HG02884 (cell line): ENCODE measurements around the gene C1orf21.

ENCODE experiments used
- ATAC-seq: cut with Tn5 transposase; IDR thresholded peaks from one replicate; pipeline ENCODE4 v1.9.1; 2021; ENCODE audit warnings: mild to moderate bottlenecking, moderate library complexity; ENCODE audit not compliant: unreplicated experiment

C1orf21 gene

GRCh38 chr1:184509105-184509504 lies 122.3 kb downstream of the C1orf21 start:
- ATAC-seq = no peak

DNA sequence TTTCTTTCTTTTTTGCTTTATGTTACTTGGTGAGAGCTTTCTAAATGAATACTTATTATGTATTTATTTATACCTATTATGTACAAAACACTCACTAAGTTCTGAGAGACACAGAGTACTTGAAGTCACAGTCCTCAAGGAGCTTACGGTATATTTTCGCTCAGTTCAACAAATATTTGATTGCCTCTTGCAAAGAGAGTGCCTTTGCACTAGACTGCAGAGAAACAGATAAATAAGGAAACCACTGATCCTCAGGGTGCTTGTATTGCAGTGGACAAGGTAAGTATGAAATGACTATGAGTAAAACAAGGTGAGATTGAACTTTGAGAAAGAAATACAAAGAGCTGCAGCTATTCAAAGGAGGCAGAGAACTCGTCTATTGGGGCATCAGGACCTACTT lies 123.3 kb downstream of the C1orf21 start:
- no peak for ATAC-seq

DNA sequence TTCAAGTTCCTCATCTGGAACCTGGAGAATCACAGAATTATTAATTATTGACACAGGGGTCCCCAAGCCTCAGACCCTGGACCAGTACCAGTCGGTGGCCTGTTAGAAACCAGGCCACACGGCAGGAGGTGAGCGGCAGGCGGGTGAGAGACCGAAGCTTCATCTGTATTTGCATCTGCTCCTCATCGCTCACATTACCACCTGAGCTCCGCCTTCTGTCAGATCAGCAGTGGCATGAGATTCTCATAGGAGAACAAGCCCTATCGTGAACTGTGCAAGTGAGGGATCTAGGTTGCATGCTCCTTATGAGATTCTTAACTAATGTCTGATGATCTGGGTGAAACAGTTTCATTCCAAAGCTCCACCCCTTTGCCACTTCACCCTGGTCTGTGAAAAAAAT lies 125.9 kb downstream of the C1orf21 start:
- no peak for ATAC-seq

GRCh38 chr1:184513421-184513820 lies 126.6 kb downstream of the C1orf21 start:
- ATAC-seq = no peak

DNA sequence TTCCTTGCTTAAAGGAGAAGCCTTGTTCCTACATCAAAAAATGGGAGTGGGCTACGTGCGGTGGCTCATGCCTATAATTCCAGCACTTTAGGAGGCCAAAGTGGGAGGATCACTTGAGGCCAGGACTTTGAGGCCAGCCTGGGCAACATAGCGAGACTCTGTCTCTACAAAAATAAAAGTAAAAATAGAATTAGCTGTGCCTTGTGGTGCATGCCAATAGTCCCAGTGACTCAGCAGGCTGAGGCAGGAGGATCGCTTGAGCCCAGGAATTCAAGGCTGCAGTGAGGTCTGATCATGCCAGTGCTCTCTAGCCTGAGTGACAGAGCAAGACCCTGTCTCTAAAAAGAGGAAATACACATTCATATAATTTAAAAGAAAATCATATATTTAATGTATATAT lies 127.1 kb downstream of the C1orf21 start:
- ATAC-seq = no peak

GRCh38 chr1:184514447-184514846 lies 127.6 kb downstream of the C1orf21 start:
- ATAC-seq = no peak

DNA sequence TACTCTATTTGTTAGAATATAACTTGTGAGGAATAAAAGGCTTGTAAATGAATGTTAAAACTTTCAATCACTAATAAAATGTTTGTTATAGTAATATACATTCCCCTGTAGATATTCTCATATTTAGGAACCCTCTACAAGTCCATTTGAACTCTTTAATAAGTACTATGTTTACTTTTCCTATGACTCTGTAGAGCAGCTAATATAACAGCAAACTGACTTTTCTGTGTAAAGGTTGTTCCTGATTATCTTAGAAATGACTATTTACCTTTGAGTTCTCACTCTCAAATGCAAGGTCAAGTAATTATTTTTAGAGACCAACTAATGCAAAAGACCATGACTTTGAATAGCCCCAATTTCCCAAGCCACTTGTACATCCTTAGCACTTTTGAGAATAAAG lies 130.3 kb downstream of the C1orf21 start:
- ATAC-seq = no peak

- ATAC-seq = no peak
Observed at GRCh38 chr1:184518736-184519357, 132.0 kb downstream of the C1orf21 start.

DNA sequence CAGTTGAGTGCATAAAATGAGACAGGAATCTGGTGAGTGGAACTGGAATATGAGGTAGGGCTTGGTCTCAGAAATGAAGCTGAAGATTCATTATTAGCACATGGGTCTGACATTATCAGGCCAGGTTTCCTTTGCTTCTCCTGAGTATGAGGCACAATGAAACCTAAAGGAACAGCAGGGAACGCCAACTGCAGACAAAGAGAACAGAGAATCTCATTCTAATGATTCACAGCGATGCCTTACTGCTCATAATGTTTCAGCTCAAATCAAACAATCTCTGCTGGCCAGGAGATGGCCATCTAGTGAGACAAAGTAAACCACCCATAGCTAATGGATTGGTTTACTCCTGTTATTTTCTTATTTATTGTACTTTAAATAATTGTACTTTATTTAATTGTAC lies 133.5 kb downstream of the C1orf21 start:
- no peak for ATAC-seq

DNA sequence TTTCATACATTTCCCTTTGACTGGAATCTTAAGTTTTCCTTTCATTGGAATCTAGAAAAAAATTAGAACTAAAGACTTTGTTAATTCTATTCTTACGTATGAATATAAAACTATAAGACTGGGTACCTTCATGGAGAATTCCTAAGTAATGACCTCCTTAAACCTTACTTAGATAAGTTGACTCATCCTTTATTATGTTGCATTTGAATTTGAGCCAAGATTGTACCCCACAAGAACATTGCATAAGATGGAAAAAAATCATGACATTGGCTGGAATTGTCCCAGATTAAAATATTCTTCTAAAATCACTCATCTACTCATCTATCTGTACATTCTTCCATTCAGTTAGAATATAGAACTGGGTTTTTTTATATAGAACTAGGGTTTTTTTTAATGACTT lies 137.4 kb downstream of the C1orf21 start:
- no peak for ATAC-seq

DNA sequence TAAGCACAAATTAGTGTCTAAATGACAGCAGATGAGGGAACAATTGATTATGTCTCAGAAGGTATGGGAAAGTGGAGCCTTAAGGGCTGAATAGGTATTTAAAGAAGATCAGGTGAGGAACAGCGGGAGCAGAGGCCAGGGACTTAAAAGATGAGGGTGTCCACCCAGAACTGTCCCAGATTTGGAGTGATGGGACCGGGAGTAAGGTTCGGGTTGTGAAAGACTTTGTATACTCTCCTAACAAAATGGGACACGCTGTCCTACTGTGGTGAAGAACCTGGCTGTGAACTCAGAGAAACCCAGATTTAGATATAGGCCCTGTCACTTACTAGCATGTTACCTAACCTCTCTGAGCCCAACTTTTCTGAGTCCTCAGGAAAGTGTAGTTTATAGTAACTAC lies 140.6 kb downstream of the C1orf21 start:
- no peak for ATAC-seq

DNA sequence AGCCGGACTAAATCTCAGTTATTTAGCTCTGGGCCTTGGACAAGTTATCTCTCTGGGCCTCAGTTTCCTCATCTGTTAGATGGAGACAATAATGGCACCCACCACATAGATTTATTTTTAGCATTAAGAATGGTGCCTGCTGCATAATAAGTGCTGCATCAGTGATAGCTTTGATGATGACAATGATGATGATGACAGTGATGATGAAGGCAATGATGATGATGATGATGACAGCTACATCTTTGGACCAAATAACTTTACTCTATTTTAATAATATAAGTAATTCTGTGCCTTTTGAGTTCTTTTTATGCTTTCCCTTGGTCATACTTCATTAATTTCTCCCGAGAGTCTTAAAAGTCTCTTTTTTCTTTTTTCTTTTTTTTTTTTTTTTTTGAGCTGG lies 143.4 kb downstream of the C1orf21 start:
- ATAC-seq = no peak

DNA sequence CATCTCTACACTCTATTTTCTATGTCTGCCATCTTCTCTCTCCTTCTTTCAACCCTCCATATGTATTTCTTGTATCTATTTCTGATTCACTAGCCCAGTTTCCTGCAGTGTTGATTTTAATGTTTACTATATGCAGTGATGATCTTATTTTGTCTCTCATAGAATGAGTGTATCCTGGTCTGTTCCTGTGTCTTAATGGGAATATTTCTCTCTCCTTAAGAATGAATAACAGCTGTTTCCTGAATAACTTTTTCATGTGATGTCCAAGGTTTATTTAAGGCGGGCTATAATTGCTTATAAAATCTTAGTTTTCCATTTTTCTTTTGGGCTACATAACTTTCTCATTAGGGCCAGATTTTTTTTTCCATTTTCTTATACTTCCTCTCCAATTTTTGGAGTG lies 144.5 kb downstream of the C1orf21 start:
- ATAC-seq = no peak

DNA sequence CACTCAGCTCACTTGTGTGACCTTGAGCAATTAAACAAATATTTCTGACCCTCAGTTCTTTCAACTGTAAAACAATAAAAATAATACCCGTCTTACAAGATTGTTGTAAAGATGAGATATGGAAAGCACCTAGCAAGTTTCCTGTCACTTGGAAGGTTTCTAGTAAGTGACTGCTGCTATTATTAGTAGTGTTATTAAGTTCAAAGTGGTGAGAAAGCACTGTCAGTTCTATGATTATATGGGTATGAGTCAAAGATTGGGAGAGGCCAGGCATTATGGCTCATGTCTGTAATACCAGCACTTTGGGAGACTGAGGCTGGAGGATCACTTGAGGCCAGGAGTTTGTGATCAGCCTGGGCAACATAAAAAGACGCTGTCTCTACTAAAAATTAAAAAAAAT lies 145.4 kb downstream of the C1orf21 start:
- no peak for ATAC-seq

DNA sequence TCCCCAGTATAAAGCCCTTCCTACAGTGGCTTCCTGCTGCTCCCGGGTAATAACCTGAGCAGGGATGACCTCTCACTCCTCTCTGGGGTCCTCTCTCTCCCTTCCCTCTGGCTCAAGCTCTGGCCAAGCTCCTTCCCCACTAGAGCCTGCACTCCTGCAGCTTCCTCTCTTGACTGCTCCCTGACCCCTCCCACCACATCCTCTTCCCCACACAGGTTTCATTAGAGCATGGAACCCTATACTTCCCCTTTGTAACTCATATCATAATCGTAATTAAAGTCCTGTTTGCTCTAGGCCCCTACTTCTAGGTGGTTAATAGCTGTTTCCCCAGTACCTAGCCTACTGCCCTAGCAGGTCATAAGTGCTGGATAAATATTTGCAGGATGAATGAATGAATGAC lies 146.2 kb downstream of the C1orf21 start:
- peak; percentile 57 for ATAC-seq

GRCh38 chr1:184533915-184534314 lies 147.1 kb downstream of the C1orf21 start:
- ATAC-seq = no peak

DNA sequence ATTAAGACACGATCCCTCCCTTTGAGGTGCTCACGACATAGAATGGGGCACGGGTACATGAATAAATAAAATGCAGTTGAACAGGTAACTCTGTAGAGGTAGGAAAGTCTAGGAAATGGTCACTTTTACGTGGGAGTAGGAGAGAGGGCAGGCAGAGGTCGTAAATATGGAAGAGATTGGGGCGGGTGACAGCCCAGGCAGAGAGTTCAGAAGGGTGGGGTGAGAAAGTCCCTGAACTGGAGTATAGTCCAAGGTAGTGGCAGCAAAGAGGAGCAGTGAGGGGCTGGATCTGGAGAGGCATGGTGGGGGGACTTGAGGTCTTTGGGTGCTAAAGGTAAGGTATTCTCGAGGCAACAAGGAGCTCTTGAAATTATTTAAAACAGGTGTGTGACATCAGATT lies 147.9 kb downstream of the C1orf21 start:
- no peak for ATAC-seq

GRCh38 chr1:184535191-184535970 lies 148.6 kb downstream of the C1orf21 start:
- no peak for ATAC-seq

GRCh38 chr1:184536246-184536985 lies 149.6 kb downstream of the C1orf21 start:
- no peak for ATAC-seq

- no peak for ATAC-seq
Observed at GRCh38 chr1:184539580-184539979, 152.8 kb downstream of the C1orf21 start.

- no peak for ATAC-seq
Observed at GRCh38 chr1:184541537-184542152, 154.8 kb downstream of the C1orf21 start.

GRCh38 chr1:184542291-184542690 lies 155.5 kb downstream of the C1orf21 start:
- ATAC-seq = no peak
